GOT3 (cell line): Measurements from ENCODE around the gene ZNF316.
"Not testable (repeated sequence)": the region's sequence is repeated elsewhere in the genome, so short reads cannot be mapped to it uniquely, and the experiment has no call there.

Source experiments
- DNase-seq: peaks from one replicate; lab custom pipeline; 2025; ENCODE audit warnings: mixed read lengths; lab: John Stamatoyannopoulos, UW

The ZNF316 gene

GRCh38 chr7:6621195-6622133 is 15.7 kb upstream of the ZNF316 start:
- DNase-seq: no peak

- no peak for DNase-seq
Observed at GRCh38 chr7:6622134-6622710, 14.9 kb upstream of the ZNF316 start.

GRCh38 chr7:6623589-6624245 is 13.4 kb upstream of the ZNF316 start:
- DNase-seq: no peak

- no peak for DNase-seq
Observed at GRCh38 chr7:6624246-6624611, 12.9 kb upstream of the ZNF316 start.

GRCh38 chr7:6628045-6628444 is 9.1 kb upstream of the ZNF316 start:
- no peak for DNase-seq

GRCh38 chr7:6630007-6630849 is 6.9 kb upstream of the ZNF316 start:
- no peak for DNase-seq

DNA sequence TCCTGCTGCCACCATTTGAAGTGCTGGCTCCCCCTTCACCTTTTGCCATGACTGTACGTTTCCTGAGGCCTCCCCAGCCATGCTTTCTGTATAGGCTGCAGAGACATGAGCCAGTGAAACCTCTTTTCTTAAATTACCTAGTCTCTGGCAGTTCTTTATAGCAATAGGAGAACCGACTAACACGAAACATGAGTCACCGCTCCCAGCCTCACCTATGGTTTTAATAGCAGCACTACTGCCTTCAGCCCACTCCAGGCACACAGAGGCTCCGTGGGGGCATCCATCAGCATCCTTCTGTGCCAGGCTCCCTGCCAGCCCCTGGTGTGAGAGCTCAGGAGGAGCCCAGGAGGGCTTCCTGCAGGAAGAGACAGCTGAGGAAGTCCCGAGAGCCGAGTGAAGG is 5.5 kb upstream of the ZNF316 start:
- no peak for DNase-seq

DNA sequence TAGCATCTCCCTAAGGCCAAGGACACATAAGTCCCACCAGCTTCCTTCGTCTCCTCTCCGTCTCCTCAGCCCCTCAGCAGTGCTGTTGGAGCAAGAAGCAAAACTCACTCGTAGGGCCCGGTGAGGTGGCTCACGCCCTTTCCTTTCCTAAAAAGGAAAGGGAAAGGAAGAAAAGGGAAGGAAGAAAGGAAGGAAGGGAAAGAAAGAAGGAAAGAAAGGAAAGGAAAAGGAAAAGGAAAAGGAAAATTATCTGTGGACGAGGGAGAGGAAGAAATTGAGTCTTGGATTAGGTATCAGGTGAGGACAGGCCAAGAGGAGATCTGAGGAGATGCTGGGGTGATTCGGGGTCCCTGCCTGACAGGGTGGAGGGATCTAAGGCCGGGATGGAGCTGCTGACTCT is 3.1 kb upstream of the ZNF316 start:
- DNase-seq: no peak

GRCh38 chr7:6634971-6635370 is 2.1 kb upstream of the ZNF316 start:
- not testable (repeated sequence) for DNase-seq

- no peak for DNase-seq
Observed at GRCh38 chr7:6637544-6638229, 569 bp downstream of the ZNF316 start.

DNA sequence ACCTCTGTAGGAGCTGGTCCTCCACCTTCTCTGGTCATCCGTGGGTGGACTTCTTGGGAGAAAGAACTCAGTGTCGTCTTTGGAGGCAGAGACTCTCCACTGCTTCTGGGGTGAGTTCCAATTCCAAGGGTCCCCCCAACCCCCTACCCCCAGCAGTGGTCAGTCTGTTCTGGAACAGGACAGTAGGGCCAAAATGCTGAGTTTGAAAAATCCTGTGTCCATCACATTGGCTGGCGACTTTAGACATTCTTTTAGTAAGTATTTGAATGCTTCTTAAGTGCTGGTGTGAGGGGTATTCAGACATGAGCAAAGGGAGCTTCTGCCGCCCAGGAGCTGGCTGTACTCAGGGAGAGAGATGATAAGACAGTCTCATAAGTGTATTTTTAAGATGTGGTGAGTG is 1.9 kb downstream of the ZNF316 start:
- DNase-seq: no peak

GRCh38 chr7:6639627-6640026 is 2.5 kb downstream of the ZNF316 start:
- DNase-seq: no peak

DNA sequence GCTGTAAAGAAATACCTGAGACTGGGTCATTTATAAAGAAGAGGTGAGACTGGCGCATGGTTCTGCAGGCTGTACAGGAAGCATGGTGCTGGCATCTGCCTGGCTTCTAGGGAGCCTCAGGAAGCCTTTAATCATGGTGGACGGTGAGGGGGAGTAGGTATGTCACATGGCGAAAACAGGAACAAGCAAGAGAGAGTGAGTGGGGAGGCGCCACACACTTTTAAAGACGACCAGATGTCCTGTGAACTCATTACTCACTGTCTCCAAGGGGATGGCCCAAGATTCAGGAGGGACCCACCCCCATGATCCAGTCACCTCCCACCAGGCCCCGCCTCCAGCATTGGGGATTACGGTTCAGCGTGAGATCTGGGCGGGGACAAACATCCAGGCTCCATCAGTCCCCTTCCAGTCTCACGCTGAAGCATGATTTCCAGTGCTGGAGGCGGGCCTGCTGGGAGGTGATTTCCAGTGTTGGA is 3.2 kb downstream of the ZNF316 start:
- no peak for DNase-seq

- DNase-seq: no peak
Observed at GRCh38 chr7:6641305-6642035, 4.4 kb downstream of the ZNF316 start.

- no peak for DNase-seq
Observed at GRCh38 chr7:6642239-6642839, 5.2 kb downstream of the ZNF316 start.

DNA sequence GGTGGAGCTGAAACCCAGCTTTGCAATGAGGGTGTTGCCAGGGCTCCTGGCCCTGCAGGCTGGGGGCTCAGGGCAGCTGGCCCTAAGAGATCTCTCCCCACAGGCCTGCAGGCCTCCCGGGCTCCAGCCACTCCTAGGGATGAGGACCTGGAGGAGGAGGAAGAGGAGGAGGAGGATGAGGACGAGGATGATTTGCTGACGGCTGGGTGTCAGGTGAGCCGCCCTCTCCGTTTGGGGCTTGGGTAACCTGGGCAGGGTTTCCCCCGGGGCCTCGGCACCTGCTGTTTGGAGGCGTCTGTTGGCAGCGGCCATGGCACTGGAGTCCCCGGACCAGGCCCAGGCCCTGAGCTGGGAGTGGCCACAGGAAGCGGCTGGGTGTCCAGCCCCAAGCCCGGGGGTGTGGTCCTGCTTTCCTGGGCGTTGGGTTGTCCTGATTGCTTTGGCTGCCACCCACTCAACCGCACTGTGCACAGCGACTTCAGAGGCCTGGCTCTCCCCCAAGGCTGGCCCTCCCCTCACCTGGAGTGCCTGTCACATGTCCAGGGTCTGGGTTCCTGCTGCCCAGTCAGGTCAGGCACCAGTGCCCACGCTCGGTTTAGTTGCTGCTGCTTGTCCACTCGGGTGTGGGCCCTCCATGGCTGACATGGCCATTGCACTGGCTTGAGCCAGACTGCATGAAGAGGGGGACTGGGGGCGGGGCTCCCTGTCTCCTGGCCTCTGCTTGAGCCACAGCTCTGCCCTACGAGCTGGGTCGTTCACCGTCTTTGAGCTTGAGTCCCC is 5.9 kb downstream of the ZNF316 start:
- no peak for DNase-seq

DNA sequence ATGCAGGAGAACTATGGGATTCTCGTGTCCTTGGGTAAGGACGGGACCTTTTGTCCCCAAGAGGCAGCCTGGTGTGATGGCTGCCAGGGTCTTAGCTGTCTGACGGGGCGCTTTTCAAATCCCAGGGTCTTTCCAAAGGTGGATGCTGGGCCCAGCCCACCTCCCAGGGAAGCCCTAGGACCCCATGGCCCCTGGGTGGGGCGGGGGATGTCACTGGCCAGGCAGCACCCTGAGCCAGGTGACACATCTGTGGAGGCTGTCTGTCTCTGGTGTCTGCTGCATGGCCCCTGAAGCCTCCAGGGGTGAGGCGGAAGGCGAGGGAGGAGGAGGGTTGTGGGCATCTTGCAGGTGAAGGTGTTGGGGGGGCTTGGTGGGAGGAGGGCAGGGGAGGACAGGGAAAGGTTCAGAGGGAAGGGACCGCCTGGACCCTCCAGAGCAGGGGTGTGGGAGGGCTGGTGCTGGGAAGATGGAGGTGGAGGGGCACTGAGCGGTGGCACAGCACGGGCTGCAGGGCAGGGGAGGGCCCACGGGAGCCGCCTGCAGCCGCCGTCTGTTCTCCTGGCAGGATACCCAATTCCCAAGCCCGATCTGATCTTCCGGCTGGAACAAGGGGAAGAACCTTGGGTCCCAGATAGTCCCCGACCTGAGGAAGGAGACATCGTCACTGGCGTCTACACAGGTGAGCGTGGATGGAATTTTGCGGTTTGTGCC is 7.0 kb downstream of the ZNF316 start:
- no peak for DNase-seq

DNA sequence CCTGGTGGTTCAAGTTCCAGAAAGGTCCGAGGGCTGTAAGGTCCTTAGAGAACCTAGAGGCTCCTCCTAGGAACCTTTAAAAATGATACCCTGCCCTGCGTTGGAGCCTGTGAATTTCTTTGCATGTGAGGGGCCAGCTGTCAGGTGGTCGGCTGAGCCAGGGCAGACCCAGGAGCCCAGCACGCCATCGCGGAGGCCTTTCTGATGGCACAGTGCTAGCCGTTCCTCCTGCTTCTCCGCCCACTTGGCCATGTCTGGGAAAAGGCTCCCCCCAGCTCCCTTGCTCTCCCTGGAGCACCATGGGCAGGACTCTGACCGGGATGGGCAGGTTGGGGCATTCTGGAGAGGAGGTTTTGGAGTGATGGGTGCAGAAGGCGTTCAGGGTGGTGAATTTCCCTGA is 7.6 kb downstream of the ZNF316 start:
- no peak for DNase-seq

DNA sequence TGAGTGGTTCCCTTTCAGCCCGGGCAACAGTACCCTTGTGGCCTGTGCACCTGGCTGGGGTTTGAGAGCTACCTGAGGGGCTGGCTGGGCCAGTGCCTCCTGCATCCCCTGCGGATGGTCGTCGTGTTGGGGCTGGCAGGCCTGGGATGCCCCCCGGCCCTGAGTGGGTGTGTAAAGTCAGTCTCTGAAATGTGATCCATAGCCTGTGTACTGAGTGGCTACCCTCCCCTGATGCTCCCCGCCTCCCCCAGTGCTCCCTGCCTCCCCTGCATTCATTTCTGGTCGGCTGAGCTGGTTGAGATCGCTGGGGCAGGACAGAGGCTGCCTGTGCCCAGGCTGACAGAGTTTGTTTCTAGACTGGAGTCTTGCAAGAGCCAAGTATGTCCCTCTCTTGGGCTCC is 9.3 kb downstream of the ZNF316 start:
- no peak for DNase-seq
